Superior temporal gyrus (tissue), 1 donor: ENCODE data around the gene RYR3.

Experiments
- DNase-seq: peaks from one replicate; pipeline ENCODE4 v3.0.0-alpha.2; 2016; ENCODE audit errors: extremely low spot score

Gene RYR3

GRCh38 chr15:33310481-33311311 lies at the start of gene RYR3:
Gene RYR3 (plus strand): TSS chr15:33310967. CDS start chr15:33311046, 79 bp downstream.
- DNase-seq: peak; percentile 30

DNA sequence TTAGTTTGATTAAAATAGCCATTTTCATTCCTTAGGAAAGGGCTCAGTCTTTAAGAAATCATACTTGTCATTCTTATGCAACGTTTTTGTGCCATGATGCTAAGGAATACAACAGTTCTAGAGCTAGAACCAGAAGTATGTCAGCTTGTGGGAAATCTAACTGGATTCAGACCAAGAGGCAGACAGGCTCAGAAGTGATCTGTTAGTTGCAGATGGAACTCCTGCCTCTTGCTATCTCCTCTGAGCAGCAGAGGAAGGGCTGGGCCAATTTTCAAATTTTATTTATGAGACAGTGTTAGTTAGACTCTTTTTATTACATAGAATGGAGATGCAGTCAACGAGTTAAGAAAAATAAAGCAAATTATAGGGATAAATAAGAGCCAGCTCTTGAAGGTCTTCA lies 48.5 kb upstream of the RYR3 start:
- DNase-seq: peak; percentile 28

GRCh38 chr15:33277689-33278088 lies 33.1 kb upstream of the RYR3 start:
- DNase-seq: no peak

- DNase-seq: no peak
Measured at GRCh38 chr15:33278816-33279612, 31.8 kb upstream of the RYR3 start.

DNA sequence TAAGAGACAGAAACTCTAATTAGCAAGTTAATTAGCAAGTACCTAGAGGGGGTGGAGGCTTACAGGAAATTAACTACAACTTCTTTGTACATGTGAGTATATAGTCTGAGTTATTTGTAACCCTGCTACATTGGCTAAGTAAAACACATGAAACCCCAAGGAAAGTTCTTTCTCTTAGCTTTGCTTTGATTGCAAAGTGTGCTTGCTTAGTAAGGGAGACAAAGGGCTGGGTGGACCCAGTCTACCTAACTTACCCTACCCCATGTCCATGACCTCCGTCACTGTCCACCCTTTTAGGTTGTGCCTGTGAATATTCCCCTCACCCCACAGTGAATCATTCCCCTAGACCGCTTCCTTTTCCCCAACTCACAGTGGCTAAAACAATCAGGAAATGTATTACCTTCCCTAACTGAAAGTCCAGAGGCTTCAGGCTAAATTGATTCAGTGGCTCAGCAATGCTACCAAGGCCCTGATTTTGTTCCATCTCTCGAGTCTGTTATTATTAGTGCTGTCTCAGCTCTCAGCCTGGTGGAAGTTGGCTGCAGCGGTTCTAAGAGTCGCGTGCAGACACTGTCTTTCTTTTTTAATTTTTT lies 31.1 kb upstream of the RYR3 start:
- no peak for DNase-seq

- DNase-seq: no peak
Measured at GRCh38 chr15:33282226-33283020, 28.3 kb upstream of the RYR3 start.

DNA sequence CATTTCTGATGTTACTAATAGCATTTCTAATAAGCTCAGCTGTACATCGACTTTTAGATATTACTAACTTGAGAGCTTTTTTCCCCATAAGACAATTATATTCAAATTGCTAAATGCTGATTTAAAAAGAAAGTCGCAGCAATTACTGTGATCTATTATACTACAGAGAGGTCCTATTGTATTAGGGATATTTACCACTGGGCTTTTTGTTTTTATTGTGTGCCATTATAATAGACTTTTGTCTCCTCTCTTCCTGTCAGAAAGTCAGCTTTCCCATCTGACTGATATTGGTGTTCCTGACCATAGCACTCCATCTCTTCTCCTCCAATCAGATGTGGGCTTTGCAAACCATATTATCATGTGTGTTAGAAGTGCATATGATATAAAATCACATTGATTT lies 27.2 kb upstream of the RYR3 start:
- peak; percentile 76 for DNase-seq

DNA sequence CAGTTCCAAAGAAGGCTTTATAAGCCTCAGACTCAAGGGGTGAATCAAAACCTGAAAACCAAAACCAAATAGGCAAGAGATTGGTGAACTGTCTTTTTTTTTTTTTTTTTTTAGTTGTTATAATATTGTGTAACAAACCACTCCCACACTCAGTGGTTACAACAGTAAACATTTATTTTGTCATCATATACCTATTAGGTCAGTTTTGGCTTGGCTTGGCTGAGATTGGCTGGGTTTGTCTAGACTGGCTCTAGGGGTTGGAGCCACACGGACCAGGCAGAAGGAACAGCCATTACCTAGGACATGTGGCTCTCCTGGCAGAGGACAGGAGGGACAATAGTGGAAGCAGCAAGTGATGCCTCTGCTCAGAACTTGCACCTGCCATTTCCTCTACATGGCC lies 26.4 kb upstream of the RYR3 start:
- no peak for DNase-seq

GRCh38 chr15:33292717-33293307 lies 18.0 kb upstream of the RYR3 start:
- DNase-seq: peak; percentile 90

GRCh38 chr15:33293713-33294334 lies 16.9 kb upstream of the RYR3 start:
- DNase-seq: no peak

DNA sequence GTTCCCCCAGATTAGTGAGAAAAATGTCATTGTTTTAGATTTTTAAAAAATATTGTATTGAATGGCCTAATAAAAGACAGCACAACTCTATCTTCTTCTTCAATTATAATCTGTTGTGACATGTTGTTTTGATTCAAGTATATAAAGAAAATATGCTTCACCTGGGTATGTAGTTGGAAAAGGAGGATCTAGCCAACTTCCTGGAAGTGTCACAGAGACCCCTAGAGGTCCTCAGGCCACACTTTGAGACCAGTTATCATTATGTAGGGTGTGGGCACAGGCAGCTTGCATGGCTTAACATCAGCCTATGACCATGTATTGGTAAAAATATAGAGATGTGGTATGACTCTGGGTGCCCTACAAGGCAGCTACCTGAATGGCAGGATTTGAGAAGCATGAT lies 14.7 kb upstream of the RYR3 start:
- no peak for DNase-seq

DNA sequence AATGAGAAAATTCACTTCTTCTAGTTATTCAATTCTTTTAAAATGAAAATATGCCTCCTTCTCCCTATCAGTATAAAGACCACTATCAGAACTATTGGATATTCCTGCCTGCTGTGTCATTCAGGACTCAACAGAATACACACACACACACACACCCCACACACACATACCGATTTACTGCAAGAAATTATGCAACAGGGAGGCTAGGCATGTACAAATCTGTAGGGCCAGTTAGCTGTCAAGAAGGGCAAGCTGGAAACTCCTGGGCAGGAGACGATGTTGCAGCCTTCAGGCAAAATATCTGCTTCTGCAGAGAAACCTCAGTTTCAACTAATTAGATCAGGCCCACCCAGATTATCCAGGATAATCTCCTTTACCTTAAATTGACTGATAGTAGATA lies 13.9 kb upstream of the RYR3 start:
- no peak for DNase-seq

DNA sequence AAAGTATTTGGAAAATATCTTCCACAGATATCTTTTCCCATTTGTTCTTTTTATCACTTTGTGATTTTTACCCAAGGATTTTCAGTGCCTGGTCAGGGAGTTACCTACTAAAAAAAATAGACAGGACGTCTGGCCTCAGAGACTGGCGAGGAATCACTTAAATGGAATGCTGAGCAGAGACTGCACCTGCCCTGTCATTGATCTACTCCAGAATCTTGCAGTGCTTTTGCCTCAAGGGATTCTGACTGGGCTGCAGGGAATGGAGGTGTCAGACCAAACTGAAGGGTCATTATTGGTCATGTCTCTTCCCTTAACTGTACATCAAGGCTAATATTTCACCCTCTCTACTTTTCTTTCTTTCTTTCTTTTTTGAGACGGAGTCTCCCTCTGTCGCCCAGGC lies 12.1 kb upstream of the RYR3 start:
- no peak for DNase-seq

- no peak for DNase-seq
Measured at GRCh38 chr15:33304924-33305323, 5.8 kb upstream of the RYR3 start.

GRCh38 chr15:33309602-33310276 lies 1.0 kb upstream of the RYR3 start:
- peak; percentile 51 for DNase-seq

DNA sequence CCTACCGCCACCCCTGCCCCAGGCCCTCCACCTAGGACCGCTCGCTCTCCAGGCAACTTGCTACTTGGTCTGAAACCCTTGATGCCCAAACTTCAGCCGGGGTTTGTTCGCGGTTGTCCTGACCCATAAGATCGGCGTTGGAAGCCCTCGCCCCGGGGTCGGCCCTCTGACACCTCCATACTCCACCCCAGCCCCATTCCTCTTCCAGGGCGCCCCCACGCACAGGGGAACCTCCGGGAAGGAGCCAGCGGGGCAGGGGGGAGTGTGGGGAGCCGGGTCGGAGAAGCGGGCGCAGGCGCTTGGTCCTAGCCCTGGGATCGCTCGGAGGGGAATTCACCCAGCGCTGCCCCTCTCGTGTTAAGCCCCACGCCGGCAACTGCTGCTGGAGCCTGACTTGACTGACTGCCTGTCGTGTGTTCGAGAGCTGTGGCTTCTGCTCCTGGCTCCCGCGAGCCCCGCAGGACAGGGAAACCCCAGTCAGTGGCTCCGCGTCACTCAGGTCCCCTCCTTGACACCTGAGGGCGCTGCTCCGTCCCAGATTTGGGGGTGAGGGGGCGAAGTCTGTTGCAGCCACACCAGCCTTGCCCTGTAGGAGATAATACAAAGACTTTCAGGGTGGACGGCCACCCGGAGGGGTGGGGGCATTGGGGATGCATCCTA lies 675 bp downstream of the RYR3 start:
- no peak for DNase-seq

GRCh38 chr15:33313491-33313890 lies 2.7 kb downstream of the RYR3 start:
- no peak for DNase-seq

DNA sequence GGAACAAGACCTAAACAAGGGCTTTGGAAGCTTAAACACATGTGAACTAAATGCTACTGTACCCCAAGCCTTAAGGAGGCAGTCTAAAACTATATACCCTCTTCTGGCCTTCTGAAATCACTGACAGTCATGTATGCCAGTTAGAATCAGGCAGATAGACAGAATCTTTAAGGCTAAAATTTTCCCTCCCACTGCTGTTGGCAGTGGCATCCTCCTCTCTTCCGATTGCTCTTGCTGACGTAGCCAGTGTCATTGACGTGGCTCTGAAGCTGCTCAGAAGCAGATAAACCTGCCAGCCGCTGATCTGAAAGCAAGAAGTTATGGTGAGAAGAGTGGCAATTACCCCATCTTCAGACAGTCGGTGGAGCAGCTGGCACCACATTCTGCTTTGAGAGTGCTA lies 3.3 kb downstream of the RYR3 start:
- DNase-seq: peak; percentile 45

- DNase-seq: no peak
Measured at GRCh38 chr15:33315044-33315443, 4.3 kb downstream of the RYR3 start.

GRCh38 chr15:33317896-33318295 lies 7.1 kb downstream of the RYR3 start:
- DNase-seq: no peak
